PFSK-1 (cell line): Measurements from ENCODE around the gene VPS11.

ENCODE experiments used
- FOXP2 ChIP-seq: optimal IDR thresholded peaks from 2 replicates; pipeline ENCODE3; 2011; ENCODE audit warnings: borderline replicate concordance, control low read depth, inconsistent platforms; ENCODE audit not compliant: insufficient read depth; ENCODE audit errors: extremely low read length, extremely low read depth
- POLR2AphosphoS5 ChIP-seq: IDR thresholded peaks from 2 replicates; pipeline ENCODE4 v1.6.1; 2012; ENCODE audit warnings: low read depth, mild to moderate bottlenecking, control low read depth, low read length, moderate library complexity
- REST ChIP-seq, 2 experiments: IDR thresholded peaks; 2 replicates each; pipeline versions ENCODE4 v1.6.1 to v1.8.0; 2011 to 2012; ENCODE audit warnings: low read depth in 2 of 2, low read length in 2 of 2, control low read depth in 1 of 2, inconsistent platforms in 1 of 2, mild to moderate bottlenecking in 1 of 2, moderate library complexity in 1 of 2; ENCODE audit not compliant: insufficient read depth in 1 of 2
- SIN3A ChIP-seq: IDR thresholded peaks from 2 replicates; pipeline ENCODE4 v1.6.1; 2012; ENCODE audit warnings: mild to moderate bottlenecking, low read length, moderate library complexity, borderline replicate concordance; ENCODE audit not compliant: insufficient read depth
- TAF1 ChIP-seq: IDR thresholded peaks from 2 replicates; pipeline ENCODE4 v1.6.1; 2012; ENCODE audit warnings: low read length, control low read depth, borderline replicate concordance; ENCODE audit not compliant: insufficient read depth

The VPS11 gene

GRCh38 chr11:119047205-119047604 lies 20.4 kb upstream of the VPS11 start:
- TF ChIP-seq SIN3A (no peak), FOXP2 (no peak), REST (IDR thresholded peaks at IDR 0.05; ENCODE audit: insufficient read depth in 1 of 2, low read depth in 2 of 2, low read length in 2 of 2) (no peak), TAF1 (no peak), POLR2AphosphoS5 (no peak)

GRCh38 chr11:119048644-119049043 lies 19.0 kb upstream of the VPS11 start:
- TF ChIP-seq FOXP2 (no peak), POLR2AphosphoS5 (no peak)

GRCh38 chr11:119049081-119049480 lies 18.5 kb upstream of the VPS11 start:
- TF ChIP-seq REST (IDR thresholded peaks at IDR 0.05; ENCODE audit: insufficient read depth in 1 of 2, low read depth in 2 of 2, low read length in 2 of 2) (no peak), FOXP2 (no peak)

- no peak for TF ChIP-seq POLR2AphosphoS5
- TF ChIP-seq SIN3A: no peak
- no peak for TF ChIP-seq TAF1
- TF ChIP-seq REST (IDR thresholded peaks at IDR 0.05; ENCODE audit: insufficient read depth in 1 of 2, low read depth in 2 of 2, low read length in 2 of 2): no peak
- TF ChIP-seq FOXP2: no peak
These were observed 16.0 kb upstream of the VPS11 start for GRCh38 chr11:119051440-119052162.

GRCh38 chr11:119052163-119052814 lies 15.3 kb upstream of the VPS11 start:
- no peak for TF ChIP-seq SIN3A
- TF ChIP-seq TAF1: no peak
- TF ChIP-seq POLR2AphosphoS5: no peak
- TF ChIP-seq REST (IDR thresholded peaks at IDR 0.05; ENCODE audit: insufficient read depth in 1 of 2, low read depth in 2 of 2, low read length in 2 of 2): no peak
- no peak for TF ChIP-seq FOXP2
